Smooth muscle cell of the umbilical artery (primary cell): ENCODE data around the gene WNT6. TPM values are rescaled to one million over a fixed set of nuclear protein-coding genes. Genes with fewer than 3 reads are reported as not detected.

Source experiments
- total RNA-seq: library from RNA; depleted of rRNA; stranded (reverse); fragments of >200 nt; gene quantifications from 2 replicates; pipeline ENCODE4 v1.2.3, GENCODE V29; 2014

Gene WNT6
- total RNA-seq = not detected in 2 replicates

GRCh38 chr2:218859556-218859987, at the start of gene WNT6:
Gene WNT6 (plus strand): TSS chr2:218859805. CDS start chr2:218860038, 233 bp downstream.

GRCh38 chr2:218831378-218831990, 28.1 kb upstream of the WNT6 start, which contains the start of gene PRKAG3:
Gene PRKAG3 (minus strand): TSS chr2:218831803.

GRCh38 chr2:218880102-218880858, 20.7 kb downstream of the WNT6 start, which contains the start of gene WNT10A:
Gene WNT10A (plus strand): TSS chr2:218880852. CDS start chr2:218880996, 144 bp downstream.

Other genes with a start within 250 kb of the WNT6 start
- gene ZNF142, start 200.2 kb upstream of the WNT6 start, total RNA-seq = 6.2 and 12.5 TPM in 2 replicates
- gene BCS1L, start 200.1 kb upstream of the WNT6 start, total RNA-seq = 26.1 and 35.8 TPM in 2 replicates
- gene RNF25, start 187.8 kb upstream of the WNT6 start, total RNA-seq = 20.0 and 23.2 TPM in 2 replicates
- 37.0 and 40.1 TPM in 2 replicates for gene STK36, start 187.7 kb upstream of the WNT6 start, total RNA-seq
- 5.0 and 12.7 TPM in 2 replicates for gene TTLL4, start 149.0 kb upstream of the WNT6 start, total RNA-seq
- gene CYP27A1, start 77.7 kb upstream of the WNT6 start, total RNA-seq = 1.4 and 8.0 TPM in 2 replicates
- not detected in 2 replicates for gene PRKAG3, start 28.0 kb upstream of the WNT6 start, total RNA-seq
- not detected in 2 replicates for gene WNT10A, start 21.0 kb downstream of the WNT6 start, total RNA-seq
- 0.05 TPM in 1 of 2 replicates, not detected in the other for gene CDK5R2, start 99.9 kb downstream of the WNT6 start, total RNA-seq
- gene FEV, start 125.4 kb downstream of the WNT6 start, total RNA-seq = not detected in 2 replicates
- gene CRYBA2, start 133.6 kb downstream of the WNT6 start, total RNA-seq = not detected in 2 replicates
- gene CFAP65, start 181.7 kb downstream of the WNT6 start, total RNA-seq = not detected in 2 replicates
- not detected in 2 replicates for gene IHH, start 201.1 kb downstream of the WNT6 start, total RNA-seq